ENCODE results near the gene RGP1.

RGP1 gene

DNA sequence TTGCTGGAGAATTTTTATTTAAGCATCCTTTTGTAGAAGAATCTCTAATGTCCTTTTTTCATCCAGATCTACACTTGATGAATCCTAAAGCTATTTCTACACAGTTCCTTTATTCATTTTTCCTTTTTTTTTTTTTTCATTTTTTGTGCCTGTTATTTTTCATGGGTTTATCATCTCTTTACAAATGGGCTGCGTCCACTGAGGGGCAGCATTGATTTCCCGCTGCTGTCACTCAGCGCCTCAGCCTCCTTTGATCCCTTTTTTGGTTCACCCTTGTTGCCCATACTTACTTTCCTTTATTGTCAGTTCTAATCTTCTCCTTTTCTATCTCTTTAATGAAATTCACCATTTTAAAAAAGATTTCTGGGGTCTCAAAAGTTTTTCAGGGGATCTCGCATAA, 10.7 kb downstream of the RGP1 start:
- Histone ChIP-seq H3K36me3 (ENCODE audit: insufficient read depth, low read length) (peaks cover under 1% of the 10 kb centered on the region), H3K9me3 (replicated peaks; ENCODE audit: low read length) (no peaks in the 10 kb centered on the region), H3K4me3 (ENCODE audit: low read length) (no peak overlapping the region), H3K27me3 (ENCODE audit: control insufficient read depth, insufficient read depth, low read length) (no peaks in the 10 kb centered on the region), H3K4me1 (ENCODE audit: control insufficient read depth, insufficient read depth, low read length) (peaks cover 23% of the 10 kb centered on the region), H3K4me2 (ENCODE audit: low read length) (no peak overlapping the region), H3K9ac (ENCODE audit: low read depth, low read length) (no peak overlapping the region)

DNA sequence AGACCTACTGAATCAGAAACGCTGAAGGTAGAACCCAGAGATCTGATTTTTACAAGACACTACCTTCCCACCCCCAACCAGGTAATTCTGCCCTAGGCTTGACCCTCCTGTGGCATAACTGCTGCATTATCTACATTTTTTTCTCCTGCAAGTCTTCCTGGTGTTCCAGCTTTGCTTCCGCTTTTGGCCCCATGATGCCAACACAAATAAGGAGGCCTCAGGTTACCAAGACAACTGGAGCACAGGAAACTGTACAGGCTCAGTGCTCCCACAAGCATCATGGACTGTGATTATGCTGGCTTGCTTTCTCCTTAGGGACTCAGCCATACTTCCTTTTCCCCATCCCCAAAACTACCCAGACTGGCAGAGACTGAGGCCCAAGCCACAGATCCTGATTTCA, 11.6 kb downstream of the RGP1 start:
- no peak overlapping the region for H3K9ac ChIP-seq (ENCODE audit: low read depth, low read length)
- H3K4me3 ChIP-seq (ENCODE audit: low read length) = no peak overlapping the region
- no peaks in the 10 kb centered on the region for H3K27me3 ChIP-seq (ENCODE audit: control insufficient read depth, insufficient read depth, low read length)
- no peaks in the 10 kb centered on the region for H3K9me3 ChIP-seq (replicated peaks; ENCODE audit: low read length)
- no peak overlapping the region for H3K4me2 ChIP-seq (ENCODE audit: low read length)
- peaks cover 23% of the 10 kb centered on the region for H3K4me1 ChIP-seq (ENCODE audit: control insufficient read depth, insufficient read depth, low read length)
- H3K36me3 ChIP-seq (ENCODE audit: insufficient read depth, low read length) = no peaks in the 10 kb centered on the region

DNA sequence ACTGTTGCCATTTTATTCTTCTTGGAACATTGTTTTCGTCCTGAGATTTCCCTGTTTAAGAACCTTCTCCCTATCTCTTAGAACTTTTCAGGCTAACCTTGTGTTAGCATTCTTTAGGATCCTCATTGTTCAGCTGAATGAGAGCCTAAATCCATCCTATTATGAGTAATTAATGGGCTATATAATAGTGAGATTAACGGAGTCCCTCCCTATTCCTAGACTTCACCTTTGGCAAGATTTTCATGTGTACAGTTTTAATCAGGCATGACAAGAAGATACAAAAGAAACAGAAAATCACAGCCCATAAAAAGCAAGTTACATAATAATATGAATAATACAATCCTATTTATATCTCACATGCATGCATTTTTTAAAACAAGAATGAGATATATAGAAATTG, 14.1 kb downstream of the RGP1 start:
- Histone ChIP-seq H3K4me1 (ENCODE audit: control insufficient read depth, insufficient read depth, low read length) (peaks cover 7% of the 10 kb centered on the region), H3K9ac (ENCODE audit: low read depth, low read length) (no peak overlapping the region), H3K4me3 (ENCODE audit: low read length) (no peak overlapping the region), H3K9me3 (replicated peaks; ENCODE audit: low read length) (no peaks in the 10 kb centered on the region), H3K36me3 (ENCODE audit: insufficient read depth, low read length) (no peaks in the 10 kb centered on the region), H3K4me2 (ENCODE audit: low read length) (no peak overlapping the region), H3K27me3 (ENCODE audit: control insufficient read depth, insufficient read depth, low read length) (no peaks in the 10 kb centered on the region)

DNA sequence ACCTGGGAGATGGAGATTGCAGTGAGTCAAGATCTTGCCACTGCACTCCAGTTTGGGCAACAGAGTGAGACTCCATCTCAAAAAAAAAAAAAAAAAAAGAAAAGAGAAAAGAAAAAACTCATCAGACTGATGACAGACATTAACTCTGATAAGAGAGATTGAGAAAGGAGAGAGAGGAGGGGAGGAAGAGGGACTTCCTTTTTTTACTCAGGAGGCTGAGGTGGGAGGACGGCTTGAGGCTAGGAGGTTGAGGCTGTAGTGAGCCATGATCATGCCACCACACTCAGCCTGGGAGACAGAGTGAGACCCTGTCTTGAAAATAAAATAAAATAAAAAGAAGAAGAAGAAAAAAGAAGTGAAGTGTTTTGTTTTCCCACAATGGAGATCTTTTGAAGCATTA, 14.7 kb downstream of the RGP1 start:
- peaks cover 7% of the 10 kb centered on the region for H3K4me1 ChIP-seq (ENCODE audit: control insufficient read depth, insufficient read depth, low read length)
- no peaks in the 10 kb centered on the region for H3K9me3 ChIP-seq (replicated peaks; ENCODE audit: low read length)
- no peaks in the 10 kb centered on the region for H3K27me3 ChIP-seq (ENCODE audit: control insufficient read depth, insufficient read depth, low read length)
- no peak overlapping the region for H3K4me2 ChIP-seq (ENCODE audit: low read length)
- H3K4me3 ChIP-seq (ENCODE audit: low read length) = no peak overlapping the region
- H3K36me3 ChIP-seq (ENCODE audit: insufficient read depth, low read length) = no peaks in the 10 kb centered on the region
- no peak overlapping the region for H3K9ac ChIP-seq (ENCODE audit: low read depth, low read length)

DNA sequence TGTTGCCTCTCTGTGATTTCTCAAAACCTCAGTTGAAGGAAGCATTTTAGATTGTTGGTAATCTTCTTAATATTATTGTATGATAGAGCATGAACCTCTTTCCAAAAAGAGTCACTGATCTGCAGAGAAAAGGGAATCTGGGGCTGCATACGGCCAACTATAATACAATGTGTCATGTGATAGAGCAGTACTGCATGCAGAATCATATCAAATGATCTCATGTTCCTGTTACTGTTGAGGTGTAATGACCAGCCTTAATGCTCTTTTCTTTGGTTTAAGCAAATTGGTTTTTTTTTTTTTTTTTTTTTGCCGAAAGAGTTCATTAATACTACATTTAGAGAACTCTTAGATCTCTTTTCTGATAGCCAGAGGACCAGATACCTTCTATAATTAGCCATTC, 17.9 kb downstream of the RGP1 start:
- no peak overlapping the region for H3K4me2 ChIP-seq (ENCODE audit: low read length)
- H3K9me3 ChIP-seq (replicated peaks; ENCODE audit: low read length) = no peaks in the 10 kb centered on the region
- H3K4me1 ChIP-seq (ENCODE audit: control insufficient read depth, insufficient read depth, low read length) = peaks cover 12% of the 10 kb centered on the region

DNA sequence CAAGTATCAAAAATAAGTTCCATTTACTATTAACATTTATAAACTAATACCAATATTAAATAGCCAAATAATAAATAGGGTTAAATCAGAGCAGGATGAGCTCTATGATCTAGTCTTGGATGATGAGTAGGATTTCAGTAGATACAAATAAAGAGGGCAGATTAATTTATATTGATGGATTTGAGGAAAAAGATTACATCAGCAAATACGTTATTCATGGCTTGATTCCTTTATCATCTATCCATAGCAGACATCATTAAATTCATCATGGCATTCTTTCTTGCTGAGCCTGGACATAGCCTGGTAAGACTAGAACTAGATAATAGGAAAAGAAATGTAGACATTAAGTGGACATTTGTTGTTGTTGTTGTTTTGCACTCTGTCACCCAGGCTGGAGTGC, 18.4 kb downstream of the RGP1 start:
- Histone ChIP-seq H3K27me3 (ENCODE audit: control insufficient read depth, insufficient read depth, low read length) (peaks cover 15% of the 10 kb centered on the region), H3K9ac (ENCODE audit: low read depth, low read length) (no peak overlapping the region), H3K4me1 (ENCODE audit: control insufficient read depth, insufficient read depth, low read length) (peaks cover 15% of the 10 kb centered on the region), H3K36me3 (ENCODE audit: insufficient read depth, low read length) (no peaks in the 10 kb centered on the region), H3K4me2 (ENCODE audit: low read length) (no peak overlapping the region), H3K4me3 (ENCODE audit: low read length) (no peak overlapping the region), H3K9me3 (replicated peaks; ENCODE audit: low read length) (no peaks in the 10 kb centered on the region)

More for the DNA sequence above, 17.9 kb downstream of the RGP1 start:
- H3K36me3 ChIP-seq (ENCODE audit: insufficient read depth, low read length) = no peaks in the 10 kb centered on the region
- H3K27me3 ChIP-seq (ENCODE audit: control insufficient read depth, insufficient read depth, low read length) = peaks cover 15% of the 10 kb centered on the region
- H3K4me3 ChIP-seq (ENCODE audit: low read length) = no peak overlapping the region
- no peak overlapping the region for H3K9ac ChIP-seq (ENCODE audit: low read depth, low read length)

DNA sequence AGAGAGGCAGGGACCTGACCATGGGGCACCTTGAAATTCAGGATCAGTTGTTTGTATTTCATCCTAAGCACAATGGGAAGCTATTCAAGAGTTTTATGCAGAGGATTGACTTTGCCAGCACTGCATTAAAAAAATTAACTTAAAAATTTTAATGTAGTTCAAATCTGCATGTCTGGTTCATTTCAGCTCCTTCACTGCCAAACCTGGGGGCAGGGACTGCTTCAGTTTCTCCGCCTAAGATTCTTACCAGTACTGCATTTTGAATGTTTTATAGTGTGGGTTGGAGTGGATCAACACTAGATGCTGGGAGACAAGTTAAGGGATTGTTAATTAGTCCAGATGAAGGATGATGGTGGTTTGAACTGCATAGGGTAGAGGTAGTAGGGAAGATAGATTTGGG, 20.7 kb downstream of the RGP1 start:
- Histone ChIP-seq H3K4me1 (ENCODE audit: control insufficient read depth, insufficient read depth, low read length) (peaks cover 15% of the 10 kb centered on the region), H3K9ac (ENCODE audit: low read depth, low read length) (no peak overlapping the region), H3K36me3 (ENCODE audit: insufficient read depth, low read length) (no peaks in the 10 kb centered on the region), H3K27me3 (ENCODE audit: control insufficient read depth, insufficient read depth, low read length) (peaks cover 15% of the 10 kb centered on the region), H3K9me3 (replicated peaks; ENCODE audit: low read length) (no peaks in the 10 kb centered on the region), H3K4me2 (ENCODE audit: low read length) (no peak overlapping the region), H3K4me3 (ENCODE audit: low read length) (no peak overlapping the region)

DNA sequence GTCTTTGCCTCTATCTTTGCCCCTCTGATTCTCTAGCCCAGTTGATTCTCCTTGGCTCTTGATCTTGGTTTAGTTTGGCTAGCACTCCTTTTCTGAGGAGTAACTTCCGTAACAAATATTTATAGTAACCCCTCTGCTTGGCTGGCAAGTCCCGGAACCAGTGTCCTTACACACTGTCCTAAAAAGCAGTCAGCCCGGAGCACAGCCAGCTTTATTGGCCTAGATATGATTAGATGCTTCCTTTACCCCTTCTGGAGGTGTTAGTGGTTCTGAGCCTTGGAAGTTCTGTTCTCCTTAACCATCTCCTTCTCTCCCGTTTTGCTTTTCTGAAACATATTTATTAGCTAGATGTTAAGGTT, 22.0 kb downstream of the RGP1 start:
- H3K9ac ChIP-seq (ENCODE audit: low read depth, low read length) = no peak overlapping the region
- peak overlapping the region; percentile 10 for H3K4me2 ChIP-seq (ENCODE audit: low read length)
- no peaks in the 10 kb centered on the region for H3K36me3 ChIP-seq (ENCODE audit: insufficient read depth, low read length)
- peaks cover 20% of the 10 kb centered on the region for H3K27me3 ChIP-seq (ENCODE audit: control insufficient read depth, insufficient read depth, low read length)
- H3K9me3 ChIP-seq (replicated peaks; ENCODE audit: low read length) = no peaks in the 10 kb centered on the region
- peaks cover 15% of the 10 kb centered on the region for H3K4me1 ChIP-seq (ENCODE audit: control insufficient read depth, insufficient read depth, low read length)
- H3K4me3 ChIP-seq (ENCODE audit: low read length) = no peak overlapping the region

DNA sequence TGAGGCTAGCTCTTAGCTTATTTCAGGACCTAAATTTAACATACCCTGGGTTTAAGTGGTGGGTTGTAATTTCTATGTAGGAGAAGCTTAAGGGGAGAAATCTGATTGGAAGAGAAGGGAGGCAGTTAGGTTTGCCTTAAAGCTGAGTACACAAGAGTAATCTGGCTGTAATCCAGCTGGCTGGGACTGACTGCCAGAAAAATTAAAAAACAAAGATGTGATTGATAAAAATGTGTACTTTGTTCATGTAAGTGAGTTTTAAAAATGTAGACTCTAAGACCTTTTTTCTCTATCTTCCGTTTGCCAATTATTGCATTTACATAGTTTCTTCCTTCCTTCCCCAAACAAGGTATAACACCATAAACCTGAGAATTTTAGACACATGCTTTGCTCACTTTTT, 22.4 kb downstream of the RGP1 start:
- H3K9me3 ChIP-seq (replicated peaks; ENCODE audit: low read length) = no peaks in the 10 kb centered on the region
- H3K9ac ChIP-seq (ENCODE audit: low read depth, low read length) = no peak overlapping the region
- no peaks in the 10 kb centered on the region for H3K36me3 ChIP-seq (ENCODE audit: insufficient read depth, low read length)
- H3K27me3 ChIP-seq (ENCODE audit: control insufficient read depth, insufficient read depth, low read length) = peaks cover 20% of the 10 kb centered on the region
- peaks cover 15% of the 10 kb centered on the region for H3K4me1 ChIP-seq (ENCODE audit: control insufficient read depth, insufficient read depth, low read length)
- H3K4me3 ChIP-seq (ENCODE audit: low read length) = no peak overlapping the region
- H3K4me2 ChIP-seq (ENCODE audit: low read length) = no peak overlapping the region

DNA sequence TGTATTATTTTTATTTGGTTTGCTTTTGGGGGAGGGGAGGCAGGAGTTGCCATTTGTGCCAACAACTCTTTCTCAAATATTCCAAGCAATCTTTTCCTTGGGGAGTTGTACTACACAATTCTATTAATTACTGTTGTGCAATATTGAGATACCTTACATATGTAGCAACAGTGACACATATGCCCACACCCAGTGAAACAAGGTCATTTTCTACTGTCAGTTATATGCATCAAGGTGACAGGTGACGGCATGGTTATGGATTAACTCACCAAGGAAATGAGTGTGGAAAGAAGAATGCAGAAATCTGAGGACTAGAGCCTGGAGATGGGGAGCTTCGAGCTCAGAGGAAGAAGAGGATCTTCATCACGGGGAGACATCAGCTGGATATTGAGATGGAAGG, 22.9 kb downstream of the RGP1 start:
- H3K36me3 ChIP-seq (ENCODE audit: insufficient read depth, low read length) = no peaks in the 10 kb centered on the region
- H3K9me3 ChIP-seq (replicated peaks; ENCODE audit: low read length) = no peaks in the 10 kb centered on the region
- H3K4me2 ChIP-seq (ENCODE audit: low read length) = no peak overlapping the region
- peaks cover 15% of the 10 kb centered on the region for H3K4me1 ChIP-seq (ENCODE audit: control insufficient read depth, insufficient read depth, low read length)
- no peak overlapping the region for H3K9ac ChIP-seq (ENCODE audit: low read depth, low read length)
- peaks cover 20% of the 10 kb centered on the region for H3K27me3 ChIP-seq (ENCODE audit: control insufficient read depth, insufficient read depth, low read length)
- no peak overlapping the region for H3K4me3 ChIP-seq (ENCODE audit: low read length)

DNA sequence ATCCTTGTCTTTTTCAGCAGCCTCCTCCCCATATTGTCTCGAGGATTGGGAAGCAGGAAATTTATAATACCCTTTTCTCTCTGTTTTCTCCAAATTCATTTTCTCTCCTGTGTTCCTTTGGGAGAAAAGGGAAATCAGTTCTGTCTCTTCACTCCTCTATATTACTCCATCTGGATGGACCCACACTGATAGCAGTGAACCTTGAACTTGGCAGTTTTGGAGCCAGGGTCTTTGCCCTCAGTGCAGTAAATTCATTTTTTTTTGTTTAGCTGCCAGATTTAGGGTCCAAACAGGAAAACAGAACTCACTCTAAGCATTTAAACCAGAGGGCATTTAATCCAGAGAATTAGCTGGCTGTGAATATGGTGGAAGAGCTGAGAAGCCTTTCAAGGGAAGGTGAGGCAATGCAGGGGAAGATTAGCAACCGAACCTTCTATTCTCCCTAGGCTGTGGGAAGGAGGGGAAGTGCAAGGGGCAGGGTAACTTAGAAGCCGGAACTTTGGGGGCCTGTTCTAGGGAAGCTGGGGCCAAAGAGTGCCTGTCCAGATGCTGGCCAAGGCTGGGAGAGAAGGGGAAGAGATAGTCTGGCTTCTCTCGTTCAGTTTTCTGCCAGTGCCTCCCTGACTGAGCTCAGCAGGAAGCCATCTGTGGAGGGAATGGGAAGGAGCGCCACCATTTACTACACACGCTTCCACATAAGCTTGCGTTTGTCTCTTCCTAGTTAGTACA, 26.0 kb downstream of the RGP1 start:
- Histone ChIP-seq H3K4me2 (ENCODE audit: low read length) (no peak overlapping the region), H3K4me1 (ENCODE audit: control insufficient read depth, insufficient read depth, low read length) (peaks cover 15% of the 10 kb centered on the region), H3K9ac (ENCODE audit: low read depth, low read length) (no peak overlapping the region), H3K36me3 (ENCODE audit: insufficient read depth, low read length) (no peaks in the 10 kb centered on the region), H3K27me3 (ENCODE audit: control insufficient read depth, insufficient read depth, low read length) (peaks cover 31% of the 10 kb centered on the region), H3K4me3 (ENCODE audit: low read length) (no peak overlapping the region), H3K9me3 (replicated peaks; ENCODE audit: low read length) (no peaks in the 10 kb centered on the region)

DNA sequence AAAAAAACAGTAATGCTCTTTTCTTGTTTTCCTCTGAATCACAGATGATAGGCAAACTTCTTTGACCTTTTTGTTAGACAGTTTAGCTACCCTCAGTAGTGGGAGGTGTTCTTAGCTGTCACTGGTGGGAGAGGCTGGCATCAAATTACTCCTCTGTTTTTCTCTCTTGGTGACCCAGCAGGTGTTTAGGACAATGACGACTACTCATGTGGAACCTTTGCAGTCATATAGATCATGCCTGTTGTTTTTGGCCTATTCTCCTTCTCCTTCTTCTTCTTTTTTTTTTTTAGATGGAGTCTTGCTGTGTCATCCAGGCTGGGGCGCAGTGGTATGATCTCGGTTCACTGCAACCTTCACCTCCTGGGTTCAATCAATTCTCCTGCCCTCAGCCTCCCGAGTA, 26.9 kb downstream of the RGP1 start:
- no peak overlapping the region for H3K4me2 ChIP-seq (ENCODE audit: low read length)
- no peak overlapping the region for H3K9ac ChIP-seq (ENCODE audit: low read depth, low read length)
- H3K27me3 ChIP-seq (ENCODE audit: control insufficient read depth, insufficient read depth, low read length) = peaks cover 31% of the 10 kb centered on the region
- H3K4me3 ChIP-seq (ENCODE audit: low read length) = no peak overlapping the region
- H3K36me3 ChIP-seq (ENCODE audit: insufficient read depth, low read length) = no peaks in the 10 kb centered on the region
- H3K9me3 ChIP-seq (replicated peaks; ENCODE audit: low read length) = no peaks in the 10 kb centered on the region
- H3K4me1 ChIP-seq (ENCODE audit: control insufficient read depth, insufficient read depth, low read length) = peaks cover 11% of the 10 kb centered on the region
